OCI-LY1 (cell line): ENCODE data around the gene DHRS7B.

Experiments used
- H2AFZ ChIP-seq: fragments of 200-600 bp; sonication (generic), shearing (Covaris generic); 2 replicates; pipeline ENCODE4 v1.6.0; 2014; ENCODE audit warnings: antibody characterized with exemption, mild to moderate bottlenecking, low read length
- H3F3A ChIP-seq: fragments of 200-600 bp; sonication (generic), shearing (Covaris generic); 2 replicates; pipeline ENCODE4 v1.6.0; 2014; ENCODE audit warnings: mild to moderate bottlenecking, antibody characterized with exemption, low read length, moderate library complexity; ENCODE audit not compliant: insufficient read depth
- H3K27ac ChIP-seq: fragments of 200-600 bp; sonication (generic); 2 replicates; pipeline ENCODE4 v1.5.1; 2014; ENCODE audit warnings: low read length, mixed run types, mild to moderate bottlenecking, low read depth; ENCODE audit not compliant: poor library complexity, severe bottlenecking
- H3K27me3 ChIP-seq: fragments of 200-600 bp; sonication (generic); 2 replicates; pipeline ENCODE4 v1.6.0; 2014; ENCODE audit warnings: antibody characterized with exemption, mild to moderate bottlenecking, low read length, moderate library complexity; ENCODE audit not compliant: insufficient read depth
- H3K36me3 ChIP-seq: fragments of 200-600 bp; sonication (generic); 2 replicates; pipeline ENCODE4 v1.6.1; 2014; ENCODE audit warnings: mild to moderate bottlenecking, antibody characterized with exemption, low read length, moderate library complexity, mixed read lengths; ENCODE audit not compliant: insufficient read depth
- H3K4me1 ChIP-seq: fragments of 200-600 bp; sonication (generic); 2 replicates; pipeline ENCODE4 v1.5.1; 2014; ENCODE audit warnings: mild to moderate bottlenecking, low read length, moderate library complexity; ENCODE audit not compliant: insufficient read depth, severe bottlenecking
- H3K4me2 ChIP-seq: fragments of 200-600 bp; sonication (generic), shearing (Covaris generic); 2 replicates; pipeline ENCODE4 v1.6.1; 2014; ENCODE audit warnings: low read length
- H3K4me3 ChIP-seq: fragments of 200-600 bp; sonication (generic); 2 replicates; pipeline ENCODE4 v1.5.1; 2014; ENCODE audit warnings: low read length, low read depth, mild to moderate bottlenecking, mixed read lengths; ENCODE audit not compliant: poor library complexity, severe bottlenecking
- H3K79me2 ChIP-seq: fragments of 200-600 bp; shearing (Covaris generic); 2 replicates; pipeline ENCODE4 v1.6.1; 2016; ENCODE audit warnings: mixed run types, low read length, mixed read lengths; ENCODE audit not compliant: insufficient read depth
- H3K9ac ChIP-seq: fragments of 200-600 bp; sonication (generic), shearing (Covaris generic); 2 replicates; pipeline ENCODE4 v1.6.1; 2014; ENCODE audit warnings: mild to moderate bottlenecking, low read length, mixed read lengths
- H3K9me2 ChIP-seq: fragments of 200-600 bp; sonication (generic), shearing (Covaris generic); 2 replicates; pipeline ENCODE4 v1.6.1; 2014; ENCODE audit warnings: low read depth, mild to moderate bottlenecking, low read length, mixed read lengths
- H3K9me3 ChIP-seq: fragments of 200-600 bp; shearing (Covaris generic); 2 replicates; pipeline ENCODE4 v1.6.1; 2014; ENCODE audit warnings: low read length, mixed read lengths
- H4K20me1 ChIP-seq: fragments of 200-600 bp; sonication (generic), shearing (Covaris generic); 2 replicates; pipeline ENCODE4 v1.6.0; 2016; ENCODE audit warnings: mild to moderate bottlenecking, low read length; ENCODE audit not compliant: insufficient read depth
- EZH2 ChIP-seq: fragments of 200-600 bp; sonication (generic), shearing (Covaris generic); IDR thresholded peaks from 2 replicates; pipeline ENCODE4 v1.8.0; 2017; ENCODE audit warnings: borderline replicate concordance, mixed run types, mild to moderate bottlenecking, antibody characterized with exemption, low read length, moderate library complexity, mixed read lengths
- TF ChIP-seq, protein P1 (sequence below): fragments of 200-600 bp; sonication (generic), shearing (Covaris generic); IDR thresholded peaks from 2 replicates; pipeline ENCODE4 v1.5.1; 2017; ENCODE audit warnings: mild to moderate bottlenecking, antibody characterized with exemption, low read length, moderate library complexity, mixed read lengths

The DHRS7B gene

GRCh38 chr17:21208352-21208751 is 81.6 kb downstream of the DHRS7B start:
- H3K36me3 ChIP-seq: peaks cover 54% of the 10 kb centered on the region; the same call in 1 of the 2 replicates
- H3K4me1 ChIP-seq: peaks cover 32% of the 10 kb centered on the region
- no peaks in the 10 kb centered on the region for H3K9me2 ChIP-seq
- TF ChIP-seq, protein P1, sequence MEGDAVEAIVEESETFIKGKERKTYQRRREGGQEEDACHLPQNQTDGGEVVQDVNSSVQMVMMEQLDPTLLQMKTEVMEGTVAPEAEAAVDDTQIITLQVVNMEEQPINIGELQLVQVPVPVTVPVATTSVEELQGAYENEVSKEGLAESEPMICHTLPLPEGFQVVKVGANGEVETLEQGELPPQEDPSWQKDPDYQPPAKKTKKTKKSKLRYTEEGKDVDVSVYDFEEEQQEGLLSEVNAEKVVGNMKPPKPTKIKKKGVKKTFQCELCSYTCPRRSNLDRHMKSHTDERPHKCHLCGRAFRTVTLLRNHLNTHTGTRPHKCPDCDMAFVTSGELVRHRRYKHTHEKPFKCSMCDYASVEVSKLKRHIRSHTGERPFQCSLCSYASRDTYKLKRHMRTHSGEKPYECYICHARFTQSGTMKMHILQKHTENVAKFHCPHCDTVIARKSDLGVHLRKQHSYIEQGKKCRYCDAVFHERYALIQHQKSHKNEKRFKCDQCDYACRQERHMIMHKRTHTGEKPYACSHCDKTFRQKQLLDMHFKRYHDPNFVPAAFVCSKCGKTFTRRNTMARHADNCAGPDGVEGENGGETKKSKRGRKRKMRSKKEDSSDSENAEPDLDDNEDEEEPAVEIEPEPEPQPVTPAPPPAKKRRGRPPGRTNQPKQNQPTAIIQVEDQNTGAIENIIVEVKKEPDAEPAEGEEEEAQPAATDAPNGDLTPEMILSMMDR: no peak
- no peak for TF ChIP-seq EZH2
- H3K79me2 ChIP-seq: peaks cover 74% of the 10 kb centered on the region
- H3K4me3 ChIP-seq: no peak overlapping the region
- no peaks in the 10 kb centered on the region for H3K9me3 ChIP-seq
- H3F3A ChIP-seq: no peaks in the 10 kb centered on the region
- no peaks in the 10 kb centered on the region for H3K27me3 ChIP-seq
- H3K4me2 ChIP-seq: no peak overlapping the region
- no peak overlapping the region for H2AFZ ChIP-seq
- no peak overlapping the region for H3K9ac ChIP-seq
- H4K20me1 ChIP-seq: no peaks in the 10 kb centered on the region
- H3K27ac ChIP-seq: no peak overlapping the region

- Histone ChIP-seq H3K4me1 (peaks cover 32% of the 10 kb centered on the region), H3K9me3 (no peaks in the 10 kb centered on the region), H3K4me3 (no peak overlapping the region), H3K36me3 (peaks cover 54% of the 10 kb centered on the region; the same call in 1 of the 2 replicates), H3K4me2 (no peak overlapping the region), H4K20me1 (no peaks in the 10 kb centered on the region), H3K9me2 (no peaks in the 10 kb centered on the region), H3K9ac (no peak overlapping the region), H3K27me3 (no peaks in the 10 kb centered on the region), H3K27ac (no peak overlapping the region), H3F3A (no peaks in the 10 kb centered on the region), H2AFZ (no peak overlapping the region), H3K79me2 (peaks cover 79% of the 10 kb centered on the region)
- TF ChIP-seq EZH2: no peak
- TF ChIP-seq, protein P1: no peak
Observed at GRCh38 chr17:21209511-21210175, 82.9 kb downstream of the DHRS7B start.

DNA sequence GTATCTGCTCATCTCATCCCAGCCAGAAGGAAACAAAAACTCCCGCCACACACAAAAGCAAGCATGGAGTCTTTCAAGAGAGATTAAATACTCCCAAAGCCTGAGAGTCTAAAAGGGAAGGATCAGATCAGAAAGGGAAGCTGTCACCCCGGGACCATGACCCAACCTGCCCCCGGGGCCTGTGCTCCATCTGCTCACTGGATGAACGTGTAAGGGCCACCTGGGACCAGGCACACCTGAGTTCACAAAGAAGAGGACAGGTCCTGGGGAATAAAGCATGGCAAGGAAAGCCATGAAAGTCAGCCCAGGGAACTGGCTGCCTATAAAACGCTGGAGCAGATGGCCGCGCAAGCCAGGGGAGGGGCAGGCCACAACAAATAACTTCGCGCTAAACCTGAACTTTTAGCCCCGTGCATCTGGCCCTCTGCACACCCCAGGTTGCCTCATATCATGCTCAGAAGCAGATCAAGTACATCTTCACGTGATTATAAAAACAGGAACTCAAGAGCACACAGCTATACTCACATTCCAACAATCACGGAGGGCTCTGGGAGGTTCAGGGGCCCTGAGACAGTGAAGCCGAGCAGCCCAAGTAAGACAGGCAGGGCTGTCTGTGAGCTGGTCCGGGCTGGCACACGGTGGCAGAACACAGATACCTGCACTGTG is 83.8 kb downstream of the DHRS7B start:
- peak overlapping the region; percentile 25; the same call in 1 of the 2 replicates for H3K4me2 ChIP-seq
- peaks cover 53% of the 10 kb centered on the region; the same call in 1 of the 2 replicates for H3K36me3 ChIP-seq
- no peaks in the 10 kb centered on the region for H3K9me3 ChIP-seq
- H3K4me1 ChIP-seq: peaks cover 40% of the 10 kb centered on the region
- H3K9ac ChIP-seq: no peak overlapping the region; the same call in 1 of the 2 replicates
- H3K4me3 ChIP-seq: no peak overlapping the region
- no peaks in the 10 kb centered on the region for H3K9me2 ChIP-seq
- H2AFZ ChIP-seq: no peak overlapping the region
- TF ChIP-seq, protein P1: no peak
- TF ChIP-seq EZH2: no peak
- H3K79me2 ChIP-seq: peaks cover 77% of the 10 kb centered on the region
- peak overlapping the region; percentile 34 for H3K27ac ChIP-seq
- no peaks in the 10 kb centered on the region for H3F3A ChIP-seq
- no peaks in the 10 kb centered on the region for H4K20me1 ChIP-seq
- H3K27me3 ChIP-seq: no peaks in the 10 kb centered on the region
